Activated naive CD8-positive, alpha-beta T cell treated with anti-CD3 and anti-CD28 coated beads, Interleukin-2, amount 10 ng/mL, durations not matched to agents 7 days and 5 days (primary cell): ENCODE measurements around the gene CKAP2L. TPM values are rescaled to one million over a fixed set of nuclear protein-coding genes. Genes with fewer than 3 reads are reported as not detected.

Experiments
- ATAC-seq: fragments of 150-1000 bp; cut with Tn5 transposase; one replicate; pipeline ENCODE4 v1.10.0; 2021; ENCODE audit warnings: low read depth, moderate library complexity
- POLR2A ChIA-PET: fragments of 350-600 bp; sonication (Branson Sonifier 250); formaldehyde crosslinking; loops from one replicate; lab custom pipeline; 2021; ENCODE audit warnings: antibody characterized with exemption; lab: Charles Lee
- DNase-seq: peaks from one replicate; pipeline ENCODE4 v3.0.0; 2021
- H3K27ac Mint-ChIP-seq: one replicate; pipeline ENCODE4 v1.8.0; 2022; ENCODE audit warnings: mild to moderate bottlenecking, mixed read lengths
- H3K27me3 Mint-ChIP-seq: one replicate; pipeline ENCODE4 v1.8.0; 2022; ENCODE audit warnings: mild to moderate bottlenecking, moderate library complexity, mixed read lengths
- H3K36me3 Mint-ChIP-seq: one replicate; pipeline ENCODE4 v1.8.0; 2021; ENCODE audit warnings: mild to moderate bottlenecking, mixed read lengths
- H3K4me1 Mint-ChIP-seq: one replicate; pipeline ENCODE4 v1.8.0; 2021; ENCODE audit warnings: mixed read lengths
- H3K4me3 Mint-ChIP-seq: one replicate; pipeline ENCODE4 v1.8.0; 2022; ENCODE audit warnings: mild to moderate bottlenecking, moderate library complexity, mixed read lengths
- H3K9me3 Mint-ChIP-seq: one replicate; pipeline ENCODE4 v1.8.0; 2021; ENCODE audit warnings: mixed read lengths
- total RNA-seq, 2 experiments: library from RNA; stranded (reverse); gene quantifications; one replicate each; pipeline ENCODE4 v1.2.3, GENCODE V29; 2021

The CKAP2L gene
- total RNA-seq, 2 experiments from 2014 or later = 38.9 to 40.3 TPM

GRCh38 chr2:112740527-112740926, 23.9 kb downstream of the CKAP2L start:
- peaks cover 48% of the 10 kb centered on the region for H3K36me3 Mint-ChIP-seq

GRCh38 chr2:112737542-112738232, 26.7 kb downstream of the CKAP2L start:
- H3K27ac Mint-ChIP-seq = no peak overlapping the region
- no peaks in the 10 kb centered on the region for H3K27me3 Mint-ChIP-seq
- POLR2A ChIA-PET = no interaction called here
- DNase-seq = no peak
- ATAC-seq = no peak
- H3K4me1 Mint-ChIP-seq = no peaks in the 10 kb centered on the region
- no peak overlapping the region for H3K4me3 Mint-ChIP-seq
- H3K9me3 Mint-ChIP-seq = no peaks in the 10 kb centered on the region
- peaks cover 38% of the 10 kb centered on the region for H3K36me3 Mint-ChIP-seq

More at GRCh38 chr2:112740527-112740926, 23.9 kb downstream of the CKAP2L start:
- POLR2A ChIA-PET = interaction anchor here (0.9 kb wide), 1 partner anchor 9 kb away, joined by 3 read pairs; no protein-coding TSS in a partner anchor
- no peaks in the 10 kb centered on the region for H3K4me1 Mint-ChIP-seq
- H3K27me3 Mint-ChIP-seq = no peaks in the 10 kb centered on the region
- H3K27ac Mint-ChIP-seq = no peak overlapping the region
- H3K4me3 Mint-ChIP-seq = no peak overlapping the region
- DNase-seq (no peak), ATAC-seq (no peak)
- no peaks in the 10 kb centered on the region for H3K9me3 Mint-ChIP-seq

- no peaks in the 10 kb centered on the region for H3K9me3 Mint-ChIP-seq
- H3K4me3 Mint-ChIP-seq = no peak overlapping the region
- H3K4me1 Mint-ChIP-seq = no peaks in the 10 kb centered on the region
- no peak for DNase-seq
- ATAC-seq = no peak
- POLR2A ChIA-PET = no interaction called here
- H3K36me3 Mint-ChIP-seq = peaks cover 13% of the 10 kb centered on the region
- peaks cover 6% of the 10 kb centered on the region for H3K27me3 Mint-ChIP-seq
- no peak overlapping the region for H3K27ac Mint-ChIP-seq
Measured at GRCh38 chr2:112733871-112734270, 30.5 kb downstream of the CKAP2L start.

- no peaks in the 10 kb centered on the region for H3K9me3 Mint-ChIP-seq
- ATAC-seq (no peak), DNase-seq (no peak)
- peaks cover 9% of the 10 kb centered on the region for H3K27me3 Mint-ChIP-seq
- H3K36me3 Mint-ChIP-seq = peaks cover 11% of the 10 kb centered on the region
- no peaks in the 10 kb centered on the region for H3K4me1 Mint-ChIP-seq
- H3K4me3 Mint-ChIP-seq = no peak overlapping the region
- H3K27ac Mint-ChIP-seq = no peak overlapping the region
- POLR2A ChIA-PET = no interaction called here
Measured at GRCh38 chr2:112733456-112733855, 31.0 kb downstream of the CKAP2L start.

GRCh38 chr2:112731479-112731878, 32.9 kb downstream of the CKAP2L start:
- Mint-ChIP-seq H3K4me1 (peaks cover 1% of the 10 kb centered on the region), H3K9me3 (no peaks in the 10 kb centered on the region), H3K27me3 (peaks cover 14% of the 10 kb centered on the region), H3K36me3 (peaks cover 1% of the 10 kb centered on the region), H3K4me3 (no peak overlapping the region), H3K27ac (no peak overlapping the region)
- ATAC-seq = no peak
- POLR2A ChIA-PET = no interaction called here
- no peak for DNase-seq

- ATAC-seq = no peak
- no peak for DNase-seq
- no peak overlapping the region for H3K4me3 Mint-ChIP-seq
- peaks cover 1% of the 10 kb centered on the region for H3K4me1 Mint-ChIP-seq
- H3K9me3 Mint-ChIP-seq = no peaks in the 10 kb centered on the region
- H3K27me3 Mint-ChIP-seq = peaks cover 14% of the 10 kb centered on the region
- H3K36me3 Mint-ChIP-seq = no peaks in the 10 kb centered on the region
- POLR2A ChIA-PET = no interaction called here
- no peak overlapping the region for H3K27ac Mint-ChIP-seq
Measured at GRCh38 chr2:112730791-112731190, 33.6 kb downstream of the CKAP2L start.

- Mint-ChIP-seq H3K4me1 (peaks cover 1% of the 10 kb centered on the region), H3K27me3 (peaks cover 14% of the 10 kb centered on the region), H3K4me3 (no peak overlapping the region), H3K36me3 (no peaks in the 10 kb centered on the region), H3K27ac (no peak overlapping the region), H3K9me3 (no peaks in the 10 kb centered on the region)
- ATAC-seq (no peak), DNase-seq (no peak)
- POLR2A ChIA-PET = no interaction called here
Measured at GRCh38 chr2:112730216-112730615, 34.2 kb downstream of the CKAP2L start.

GRCh38 chr2:112728378-112729175, 35.8 kb downstream of the CKAP2L start:
- Mint-ChIP-seq H3K27ac (no peak overlapping the region), H3K27me3 (peaks cover 14% of the 10 kb centered on the region), H3K4me1 (peaks cover 1% of the 10 kb centered on the region), H3K4me3 (no peak overlapping the region), H3K9me3 (no peaks in the 10 kb centered on the region), H3K36me3 (no peaks in the 10 kb centered on the region)
- DNase-seq = no peak
- ATAC-seq = no peak
- POLR2A ChIA-PET = no interaction called here

GRCh38 chr2:112728029-112728362, 36.4 kb downstream of the CKAP2L start:
- DNase-seq (no peak), ATAC-seq (no peak)
- POLR2A ChIA-PET = no interaction called here
- Mint-ChIP-seq H3K27ac (no peak overlapping the region), H3K9me3 (no peaks in the 10 kb centered on the region), H3K4me3 (no peak overlapping the region), H3K27me3 (peaks cover 14% of the 10 kb centered on the region), H3K36me3 (no peaks in the 10 kb centered on the region), H3K4me1 (peaks cover 1% of the 10 kb centered on the region)

- POLR2A ChIA-PET = interaction anchor here (0.6 to 3.2 kb wide), 2 partner anchors 99 to 103 kb away, joined by 3 to 12 read pairs; no protein-coding TSS in a partner anchor
- no peaks in the 10 kb centered on the region for H3K36me3 Mint-ChIP-seq
- ATAC-seq (no peak), DNase-seq (no peak)
- peaks cover 14% of the 10 kb centered on the region for H3K27me3 Mint-ChIP-seq
- no peaks in the 10 kb centered on the region for H3K9me3 Mint-ChIP-seq
- peaks cover 1% of the 10 kb centered on the region for H3K4me1 Mint-ChIP-seq
- H3K4me3 Mint-ChIP-seq = no peak overlapping the region
- no peak overlapping the region for H3K27ac Mint-ChIP-seq
Measured at GRCh38 chr2:112727276-112728028, 37.0 kb downstream of the CKAP2L start.

GRCh38 chr2:112726487-112727190, 37.8 kb downstream of the CKAP2L start:
- POLR2A ChIA-PET = interaction anchor here (1.0 to 3.2 kb wide), 4 partner anchors 34 to 102 kb away, joined by 3 to 12 read pairs (median 10); no protein-coding TSS in a partner anchor
- Mint-ChIP-seq H3K27me3 (peaks cover 14% of the 10 kb centered on the region), H3K36me3 (no peaks in the 10 kb centered on the region), H3K4me1 (peaks cover 1% of the 10 kb centered on the region), H3K4me3 (no peak overlapping the region), H3K27ac (no peak overlapping the region), H3K9me3 (no peaks in the 10 kb centered on the region)
- DNase-seq (peak; percentile 92), ATAC-seq (peak; percentile 96)

- H3K9me3 Mint-ChIP-seq = no peaks in the 10 kb centered on the region
- DNase-seq (no peak), ATAC-seq (no peak)
- peaks cover 15% of the 10 kb centered on the region for H3K27me3 Mint-ChIP-seq
- H3K4me1 Mint-ChIP-seq = peaks cover 1% of the 10 kb centered on the region
- POLR2A ChIA-PET = interaction anchor here (1.0 to 3.2 kb wide), 8 partner anchors 33 to 101 kb away, joined by 3 to 12 read pairs (median 4); no protein-coding TSS in a partner anchor
- no peak overlapping the region for H3K27ac Mint-ChIP-seq
- no peaks in the 10 kb centered on the region for H3K36me3 Mint-ChIP-seq
- H3K4me3 Mint-ChIP-seq = no peak overlapping the region
Measured at GRCh38 chr2:112725545-112726457, 38.6 kb downstream of the CKAP2L start.
